IPS DF 6.9 (cell line): ENCODE measurements around the gene DRAXIN.

ENCODE experiments used
- DNase-seq: peaks from one replicate; pipeline ENCODE4 v3.0.0-alpha.2; 2013; ENCODE audit warnings: low read depth, low spot score
- H3K27ac ChIP-seq: one replicate; pipeline ENCODE4 v1.5.1; 2013; ENCODE audit warnings: low read length, control low read depth
- H3K27me3 ChIP-seq: 2 replicates; pipeline ENCODE4 v1.6.1; 2013; ENCODE audit warnings: mild to moderate bottlenecking, low read length; ENCODE audit not compliant: control insufficient read depth, insufficient read depth
- H3K36me3 ChIP-seq: 2 replicates; pipeline ENCODE4 v1.6.1; 2013; ENCODE audit warnings: low read length; ENCODE audit not compliant: control insufficient read depth, insufficient read depth
- H3K4me1 ChIP-seq: 2 replicates; pipeline ENCODE4 v1.6.1; 2013; ENCODE audit warnings: low read length; ENCODE audit not compliant: control insufficient read depth, insufficient read depth
- H3K4me3 ChIP-seq: 2 replicates; pipeline ENCODE4 v1.5.1; 2013; ENCODE audit warnings: mild to moderate bottlenecking, low read length
- H3K9me3 ChIP-seq: 2 replicates; pipeline ENCODE4 v1.6.1; 2013; ENCODE audit warnings: low read length, inconsistent platforms; ENCODE audit not compliant: control insufficient read depth, insufficient read depth
- WGBS: extraction: QIAGEN DNeasy Blood & Tissue Kit; methylation state at CpG from one replicate; pipeline ENCODE4 v1.1.7; 2013; ENCODE audit warnings: mixed read lengths, missing lambda C conversion rate; ENCODE audit not compliant: insufficient read length, insufficient coverage; 5-methylcytosine and 5-hydroxymethylcytosine counted together

DRAXIN gene

GRCh38 chr1:11774753-11775152 lies 83.2 kb downstream of the DRAXIN start:
- Histone ChIP-seq H3K36me3 (no peaks in the 10 kb centered on the region), H3K4me1 (no peaks in the 10 kb centered on the region), H3K9me3 (no peaks in the 10 kb centered on the region), H3K27ac (no peak overlapping the region), H3K4me3 (no peak overlapping the region), H3K27me3 (no peaks in the 10 kb centered on the region)
- WGBS: no CpG with 5 or more reads among the region's 9 CpGs
- no peak for DNase-seq
